K562 (cell line): ENCODE measurements around the gene GPR55. TPM values are rescaled to one million over a fixed set of nuclear protein-coding genes. Genes with fewer than 3 reads are reported as not detected.

ENCODE experiments used
- ATAC-seq: fragments of 200-7000 bp; cut with Tn5 transposase; 3 replicates; pipeline ENCODE4 v1.9.1; 2020; ENCODE audit warnings: moderate library complexity
- BruUV-seq: library from RNA; stranded (reverse); fragments of 400-500 nt; replicated peaks from 2 replicates; lab custom pipeline; 2021; lab: Mats Ljungman, UMichigan
- CTCF ChIA-PET: fragments of 300-600 bp; formaldehyde crosslinking; extraction: SDS; loops from one replicate; lab custom pipeline; 2021; ENCODE audit warnings: low intra/inter-chr PET ratio; lab: Yijun Ruan, JAX
- POLR2A ChIA-PET: fragments of 300-600, 350-650 bp; sonication (Branson Sonifier 250); formaldehyde crosslinking; extraction: SDS; loops from one replicate; lab custom pipeline; 2021; ENCODE audit warnings: antibody characterized with exemption, inconsistent platforms; lab: Yijun Ruan, JAX
- DNase-seq, 4 experiments: peaks; one replicate each; pipeline versions ENCODE4 v3.0.0 to v3.0.0-alpha.2; 2011 to 2018; ENCODE audit warnings: low spot score in 3 of 4, mixed read lengths in 3 of 4; ENCODE audit errors: extremely low read depth in 1 of 4
- FAIRE-seq: peaks from 2 replicates; lab custom pipeline; 2011; peaks lifted over from hg19 to GRCh38; lab: Jason Lieb, UNC
- H2AFZ ChIP-seq: 2 replicates; pipeline ENCODE4 v1.6.0; 2011; ENCODE audit warnings: low read depth, low read length, control low read depth, inconsistent platforms
- H3K27ac ChIP-seq: fragments of 200-600 bp; 3 replicates; pipeline ENCODE4 v1.8.0; 2011; ENCODE audit warnings: low read depth, mild to moderate bottlenecking, control low read depth, inconsistent platforms, low read length, moderate library complexity, mixed read lengths; ENCODE audit errors: extremely low read depth
- H3K27me3 ChIP-seq, 2 experiments: fragments of 300-600 bp in 1 of 2; 2 replicates in 1 of 2; 3 replicates in 1 of 2; pipeline versions ENCODE4 v1.6.0 to v1.8.0; 2011; ENCODE audit warnings: inconsistent platforms in 2 of 2, low read length in 2 of 2, mild to moderate bottlenecking in 1 of 2, mixed read lengths in 1 of 2, moderate library complexity in 1 of 2; ENCODE audit not compliant: control insufficient read depth in 2 of 2, insufficient read depth in 2 of 2
- H3K36me3 ChIP-seq: fragments of 300-600 bp; 3 replicates; pipeline ENCODE4 v1.8.0; 2011; ENCODE audit warnings: mild to moderate bottlenecking, low read length, inconsistent platforms; ENCODE audit not compliant: control insufficient read depth, insufficient read depth
- H3K4me1 ChIP-seq, 2 experiments: fragments of 200-600 bp in 1 of 2; replicated peaks in 1 of 2; 2 replicates in 1 of 2; 3 replicates in 1 of 2; pipeline versions ENCODE4 v1.5.1 to v1.8.0; 2011; ENCODE audit warnings: inconsistent platforms in 2 of 2, low read length in 2 of 2, mild to moderate bottlenecking in 1 of 2, mixed read lengths in 1 of 2, moderate library complexity in 1 of 2; ENCODE audit not compliant: control insufficient read depth in 2 of 2, insufficient read depth in 2 of 2
- H3K4me2 ChIP-seq: 2 replicates; pipeline ENCODE4 v1.6.1; 2011; ENCODE audit warnings: low read length, control low read depth, inconsistent platforms, mixed read lengths; ENCODE audit not compliant: insufficient read depth
- H3K4me3 ChIP-seq: fragments of 200-600 bp; sonication (generic), shearing (Covaris generic); 2 replicates; pipeline ENCODE4 v1.5.1; 2016; ENCODE audit warnings: control low read depth, inconsistent platforms
- H3K79me2 ChIP-seq: fragments of 200-600 bp; 3 replicates; pipeline ENCODE4 v1.8.0; 2011; ENCODE audit warnings: low read length, inconsistent platforms; ENCODE audit not compliant: control insufficient read depth, insufficient read depth
- H3K9ac ChIP-seq, 2 experiments: 2 replicates each; pipeline versions ENCODE4 v1.6.0 to v1.6.1; 2011; ENCODE audit warnings: low read depth in 2 of 2, low read length in 2 of 2, control low read depth in 1 of 2, inconsistent platforms in 1 of 2, mild to moderate bottlenecking in 1 of 2, mixed read lengths in 1 of 2; ENCODE audit not compliant: insufficient read depth in 1 of 2
- H3K9me1 ChIP-seq: one replicate; pipeline ENCODE4 v1.6.0; 2011; ENCODE audit warnings: inconsistent platforms, mild to moderate bottlenecking, low read length, moderate library complexity; ENCODE audit not compliant: control insufficient read depth, insufficient read depth
- H3K9me3 ChIP-seq: replicated peaks from 2 replicates; pipeline ENCODE4 v1.5.1; 2011; ENCODE audit warnings: low read depth, low read length, inconsistent platforms; ENCODE audit not compliant: control insufficient read depth, insufficient read depth
- H4K20me1 ChIP-seq: replicated peaks from 2 replicates; pipeline ENCODE4 v1.6.1; 2011; ENCODE audit warnings: low read length, inconsistent platforms, mixed read lengths; ENCODE audit not compliant: control insufficient read depth, insufficient read depth
- BCLAF1 ChIP-seq, 2 experiments: fragments of 450-650 bp in 1 of 2; IDR thresholded peaks; 2 replicates each; pipeline ENCODE4 v1.6.1; 2011 to 2017; ENCODE audit warnings: low read depth in 2 of 2, antibody characterized with exemption in 1 of 2, borderline replicate concordance in 1 of 2, low read length in 1 of 2, mild to moderate bottlenecking in 1 of 2, mixed read lengths in 1 of 2; ENCODE audit not compliant: control insufficient read depth in 1 of 2
- CBX8 ChIP-seq: fragments of 200-600 bp; sonication (generic); IDR thresholded peaks from 2 replicates; pipeline ENCODE4 v1.6.1; 2012; ENCODE audit warnings: borderline replicate concordance, mixed run types, low read depth, mild to moderate bottlenecking, moderate library complexity, mixed read lengths, low read length, control low read depth, inconsistent platforms; ENCODE audit not compliant: poor library complexity, severe bottlenecking; ENCODE audit errors: extremely low read depth
- KDM5B ChIP-seq: fragments of 200-600 bp; sonication (generic); IDR thresholded peaks from 2 replicates; pipeline ENCODE4 v1.6.1; 2012; ENCODE audit warnings: low read depth, mild to moderate bottlenecking, moderate library complexity, low read length, control low read depth, inconsistent platforms; ENCODE audit not compliant: insufficient replicate concordance
- PHTF2 ChIP-seq: fragments of 250-450 bp; sonication (Bioruptor Pico); IDR thresholded peaks from 2 replicates; pipeline ENCODE4 v1.5.0; 2021; ENCODE audit warnings: mild to moderate bottlenecking
- SMAD1 ChIP-seq: fragments of 150-350 bp; IDR thresholded peaks from 2 replicates; pipeline ENCODE4 v1.6.1; 2014; ENCODE audit warnings: low read length, low read depth; ENCODE audit not compliant: partially characterized antibody
- TEAD2 ChIP-seq: fragments of 450-650 bp; IDR thresholded peaks from 2 replicates; pipeline ENCODE4 v1.6.1; 2016; ENCODE audit warnings: missing genetic modification characterization, control low read depth, missing compliant biosample characterization
- ZMIZ1 ChIP-seq, 2 experiments: fragments of 150-350 bp in 1 of 2; IDR thresholded peaks; 2 replicates each; pipeline ENCODE4 v1.6.1; 2012 to 2016; ENCODE audit warnings: low read depth in 2 of 2, low read length in 2 of 2, mild to moderate bottlenecking in 1 of 2, moderate library complexity in 1 of 2
- ZNF124 ChIP-seq: sonication (generic); formaldehyde crosslinking; IDR thresholded peaks from 2 replicates; pipeline ENCODE4 v1.8.1; 2022; ENCODE audit warnings: missing genetic modification reagents
- WGBS: fragments of 100-300 bp; shearing (Covaris generic); methylation state at CpG from one replicate; pipeline ENCODE4 v1.1.6; 2016; ENCODE audit warnings: low coverage, mixed read lengths; ENCODE audit not compliant: insufficient coverage; ENCODE audit errors: missing lambda C conversion rate; 5-methylcytosine and 5-hydroxymethylcytosine counted together
- in situ Hi-C: fragments of 300-500 bp; cut with MboI; formaldehyde crosslinking; loops from 4 replicates; pipeline ENCODE4 v1.15.0; 2018; ENCODE audit warnings: inconsistent platforms, mixed read lengths
- intact Hi-C: fragments of 100-400 bp; cut with micrococcal nuclease; formaldehyde crosslinking; loops from 2 replicates; pipeline ENCODE4 v1.14.2; 2022
- polyA plus RNA-seq, 8 experiments: library from polyadenylated mRNA; depleted of rRNA in 4 of 8; stranded (reverse) in 5 of 8; unstranded in 3 of 8; fragments of >200 nt; fragmentation: Nextera tagmentation in 2 of 8; fragmentation: Illumina TruSeq in 1 of 8; extraction: Ambion mirVana in 2 of 8; extraction: Trizol in 1 of 8; gene quantifications; 2 replicates each; pipeline versions ENCODE4 v1.2.1 to v1.2.3, GENCODE V29; 2011 to 2014; ENCODE audit warnings: inconsistent platforms in 1 of 8, missing spikeins in 1 of 8
- total RNA-seq, 7 experiments: library from RNA; depleted of rRNA in 6 of 7; stranded (reverse); fragments of >200 nt in 6 of 7; fragmentation: Illumina TruSeq in 2 of 7; extraction: Trizol in 2 of 7; gene quantifications; 2 replicates each; pipeline versions ENCODE4 v1.2.1 to v1.2.3, GENCODE V29; 2011 to 2021; ENCODE audit warnings: low replicate concordance in 1 of 7
- TF ChIP-seq, protein P1 (sequence below): fragments of 450-650 bp; IDR thresholded peaks from 2 replicates; pipeline ENCODE4 v1.6.1; 2014; ENCODE audit warnings: low read depth, mild to moderate bottlenecking, moderate library complexity, borderline replicate concordance
- TF ChIP-seq, protein P2 (sequence below): fragments of 450-650 bp; IDR thresholded peaks from 2 replicates; pipeline ENCODE4 v1.6.1; 2016; ENCODE audit warnings: missing biosample characterization, missing genetic modification characterization

The GPR55 gene
- total and polyA plus RNA-seq, 9 of the 15 experiments (the other 6 are each of a cell fraction or from before 2014, with no cell fraction given): 0.11 to 0.49 (median 0.27) TPM

GRCh38 chr2:230939066-230939591 lies 14.1 kb upstream of the GPR55 start:
- in situ Hi-C loops (no loop called here), intact Hi-C loops (no loop called here)
- H3K27ac ChIP-seq: no peak overlapping the region
- no peaks in the 10 kb centered on the region; a peak in 2 of 5 replicates for H3K4me1 ChIP-seq
- WGBS: 10% methylated on average over 4 of the region's 7 CpGs
- ChIA-PET POLR2A (interaction anchor here (0.5 kb wide), 1 partner anchor 115 kb away, joined by 3 read pairs; no protein-coding TSS in a partner anchor), CTCF (no interaction called here)
- H3K27me3 ChIP-seq: peaks cover 2 to 41% of the 10 kb centered on the region in 2 experiments; a peak in 3 of 5 replicates
- no peaks in the 10 kb centered on the region for H3K79me2 ChIP-seq
- TF ChIP-seq, protein P1, sequence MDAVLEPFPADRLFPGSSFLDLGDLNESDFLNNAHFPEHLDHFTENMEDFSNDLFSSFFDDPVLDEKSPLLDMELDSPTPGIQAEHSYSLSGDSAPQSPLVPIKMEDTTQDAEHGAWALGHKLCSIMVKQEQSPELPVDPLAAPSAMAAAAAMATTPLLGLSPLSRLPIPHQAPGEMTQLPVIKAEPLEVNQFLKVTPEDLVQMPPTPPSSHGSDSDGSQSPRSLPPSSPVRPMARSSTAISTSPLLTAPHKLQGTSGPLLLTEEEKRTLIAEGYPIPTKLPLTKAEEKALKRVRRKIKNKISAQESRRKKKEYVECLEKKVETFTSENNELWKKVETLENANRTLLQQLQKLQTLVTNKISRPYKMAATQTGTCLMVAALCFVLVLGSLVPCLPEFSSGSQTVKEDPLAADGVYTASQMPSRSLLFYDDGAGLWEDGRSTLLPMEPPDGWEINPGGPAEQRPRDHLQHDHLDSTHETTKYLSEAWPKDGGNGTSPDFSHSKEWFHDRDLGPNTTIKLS: no peak
- TF ChIP-seq SMAD1: no peak
- TF ChIP-seq KDM5B: no peak
- TF ChIP-seq, protein P2, sequence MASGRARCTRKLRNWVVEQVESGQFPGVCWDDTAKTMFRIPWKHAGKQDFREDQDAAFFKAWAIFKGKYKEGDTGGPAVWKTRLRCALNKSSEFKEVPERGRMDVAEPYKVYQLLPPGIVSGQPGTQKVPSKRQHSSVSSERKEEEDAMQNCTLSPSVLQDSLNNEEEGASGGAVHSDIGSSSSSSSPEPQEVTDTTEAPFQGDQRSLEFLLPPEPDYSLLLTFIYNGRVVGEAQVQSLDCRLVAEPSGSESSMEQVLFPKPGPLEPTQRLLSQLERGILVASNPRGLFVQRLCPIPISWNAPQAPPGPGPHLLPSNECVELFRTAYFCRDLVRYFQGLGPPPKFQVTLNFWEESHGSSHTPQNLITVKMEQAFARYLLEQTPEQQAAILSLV: no peak
- no peak for TF ChIP-seq PHTF2 (CRISPR knock-in tag)
- TF ChIP-seq ZNF124: no peak
- no peak for TF ChIP-seq ZMIZ1 (IDR thresholded peaks at IDR 0.05; ENCODE audit: low read depth in 2 of 2, low read length in 2 of 2)
- no peak for TF ChIP-seq BCLAF1 (IDR thresholded peaks at IDR 0.05; ENCODE audit: borderline replicate concordance in 1 of 2, control insufficient read depth in 1 of 2, low read depth in 2 of 2, low read length in 1 of 2)
- TF ChIP-seq TEAD2 (tag): no peak
- TF ChIP-seq CBX8: no peak
- FAIRE-seq: no peak
- H3K9me1 ChIP-seq: no peaks in the 10 kb centered on the region
- H3K36me3 ChIP-seq: no peaks in the 10 kb centered on the region
- no peaks in the 10 kb centered on the region for H4K20me1 ChIP-seq
- no peak overlapping the region for H3K4me3 ChIP-seq
- H3K4me2 ChIP-seq: no peak overlapping the region
- no peak overlapping the region for H2AFZ ChIP-seq
- H3K9me3 ChIP-seq: no peaks in the 10 kb centered on the region
- BruUV-seq: no TSS peak
- H3K9ac ChIP-seq: no peak overlapping the region
- no peak for DNase-seq
- ATAC-seq: no peak
